NCI-H748 (cell line): ENCODE data around the gene PLCB3.
"Not testable (repeated sequence)": the region's sequence is repeated elsewhere in the genome, so short reads cannot be mapped to it uniquely, and the experiment has no call there.

ENCODE experiments used
- DNase-seq: peaks from one replicate; lab custom pipeline; 2025; ENCODE audit not compliant: unreplicated experiment; lab: John Stamatoyannopoulos, UW

Gene PLCB3

GRCh38 chr11:64235437-64236161 is 15.7 kb upstream of the PLCB3 start:
- no peak for DNase-seq

- peak; percentile 97 for DNase-seq
Measured at GRCh38 chr11:64237484-64237951, 13.8 kb upstream of the PLCB3 start.

- DNase-seq = no peak
Measured at GRCh38 chr11:64238076-64238475, 13.3 kb upstream of the PLCB3 start.

DNA sequence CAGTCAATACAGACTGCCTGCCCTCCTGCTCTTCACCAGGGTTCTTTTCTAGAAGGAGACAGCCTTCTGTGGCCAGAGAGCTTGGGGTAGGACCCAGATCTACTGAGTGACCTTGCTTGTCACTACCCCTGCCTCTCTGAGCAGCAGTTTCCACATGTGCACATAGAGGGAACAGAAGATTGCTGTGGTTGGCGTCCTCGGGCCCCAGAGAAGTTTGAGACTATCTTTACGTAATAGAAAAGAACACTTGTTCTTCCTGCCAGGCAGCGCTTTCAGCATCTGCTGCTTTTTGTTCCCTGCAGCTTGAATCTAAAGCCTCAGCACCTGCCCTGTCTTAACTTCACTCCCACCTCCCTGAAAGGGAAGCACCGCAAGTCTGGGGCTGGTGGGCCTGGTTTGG is 12.3 kb upstream of the PLCB3 start:
- DNase-seq = no peak

- DNase-seq = no peak
Measured at GRCh38 chr11:64239662-64240434, 11.5 kb upstream of the PLCB3 start.

DNA sequence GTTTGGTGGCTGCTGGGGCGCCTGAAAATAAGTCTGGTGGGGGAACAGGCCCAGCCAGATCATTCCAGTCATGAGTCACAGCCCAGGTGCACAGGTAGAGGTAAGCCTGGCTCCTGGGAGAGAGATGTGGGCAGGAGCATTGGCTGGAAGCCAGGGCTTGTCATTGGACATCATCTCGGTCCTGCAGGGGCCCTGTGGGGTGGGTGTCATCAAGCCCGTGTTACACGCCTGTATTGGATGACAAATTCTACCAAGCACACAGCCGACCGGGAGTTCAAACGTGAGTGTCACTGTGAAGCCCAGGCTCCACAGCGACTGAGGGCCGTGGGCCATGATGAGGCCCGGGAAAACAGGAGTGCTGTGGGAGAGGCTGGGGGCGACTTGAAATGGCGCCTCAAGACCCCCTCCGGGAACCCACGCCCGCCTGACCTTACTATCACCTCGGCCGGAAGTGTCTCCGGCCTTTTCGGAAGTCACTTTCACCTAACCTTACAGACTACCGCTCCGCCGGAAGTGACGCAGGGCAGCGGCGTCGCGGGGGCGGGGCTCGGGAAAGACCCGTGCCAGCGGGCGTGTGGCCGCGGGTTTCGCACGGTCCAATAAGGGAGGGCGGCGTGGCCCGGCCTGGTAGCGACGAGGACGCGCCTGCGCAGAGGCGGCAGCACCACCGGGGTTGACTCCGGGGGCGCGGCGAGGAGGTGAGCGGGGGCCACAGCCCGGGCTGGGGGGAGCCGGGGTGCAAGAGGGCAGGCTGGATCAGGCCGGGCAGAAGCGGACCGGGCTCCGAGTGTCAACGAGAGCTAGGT is 10.7 kb upstream of the PLCB3 start, which contains the start of gene FKBP2:
Gene FKBP2 (plus strand): TSS at position 661 of the 806 bp plus-strand sequence. CDS start 1,293 bp downstream, outside the sequence.
- DNase-seq = peak; percentile 98

GRCh38 chr11:64241241-64241490 is 10.2 kb upstream of the PLCB3 start:
- DNase-seq = no peak

GRCh38 chr11:64241491-64242374 is 9.6 kb upstream of the PLCB3 start:
- DNase-seq = peak; percentile 97

DNA sequence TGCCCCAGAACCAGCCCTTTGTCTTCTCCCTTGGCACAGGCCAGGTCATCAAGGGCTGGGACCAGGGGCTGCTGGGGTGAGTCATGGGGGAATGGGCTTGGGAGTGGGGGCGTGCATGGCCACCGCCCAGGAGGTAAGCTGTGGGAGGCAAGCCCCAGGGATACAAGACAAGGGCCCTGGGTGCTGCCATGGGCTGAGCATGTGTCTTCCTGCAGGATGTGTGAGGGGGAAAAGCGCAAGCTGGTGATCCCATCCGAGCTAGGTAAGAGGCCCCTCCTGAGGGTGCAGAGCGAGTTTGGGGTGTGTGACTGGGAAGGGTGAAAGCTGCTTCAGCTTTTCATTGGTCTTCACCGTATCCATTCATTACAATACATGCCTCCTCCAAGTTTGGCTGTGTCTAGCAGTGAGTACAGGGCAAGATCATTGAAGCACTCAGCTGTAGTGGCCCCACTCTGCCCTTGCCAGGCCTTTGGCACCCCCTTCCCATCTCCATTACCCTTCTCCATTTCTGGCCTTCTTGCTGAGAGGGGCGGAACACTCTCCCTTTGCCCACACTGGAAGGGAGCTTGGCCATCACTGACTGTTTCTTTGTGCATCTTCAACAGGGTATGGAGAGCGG is 8.0 kb upstream of the PLCB3 start:
- DNase-seq = no peak

GRCh38 chr11:64244107-64244506 is 7.2 kb upstream of the PLCB3 start:
- DNase-seq = no peak

DNA sequence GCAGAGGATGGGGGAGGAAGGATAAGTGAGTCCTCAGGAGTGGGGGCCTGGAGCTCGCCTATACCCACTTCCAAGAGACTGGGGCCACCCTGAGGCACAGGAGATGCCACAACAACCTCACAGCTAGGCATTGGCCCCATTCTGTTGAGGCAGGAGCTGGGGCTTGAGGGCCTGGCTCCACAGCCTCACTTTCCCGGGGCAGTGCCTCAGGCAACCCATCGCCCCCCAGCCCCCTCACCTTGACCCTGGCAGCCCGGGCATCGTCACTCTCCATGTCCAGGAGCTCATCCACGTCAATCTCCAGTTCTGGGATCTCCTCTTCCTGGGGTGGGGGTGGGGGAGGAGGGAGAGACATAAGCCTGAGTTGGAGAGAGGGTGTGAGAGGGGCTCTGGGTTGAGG is 6.4 kb upstream of the PLCB3 start:
- DNase-seq = no peak

GRCh38 chr11:64245401-64245796 is 5.9 kb upstream of the PLCB3 start:
- DNase-seq = peak; percentile 43

- peak; percentile 56 for DNase-seq
Measured at GRCh38 chr11:64245797-64246620, 5.3 kb upstream of the PLCB3 start.

GRCh38 chr11:64246621-64246870 is 4.8 kb upstream of the PLCB3 start:
- DNase-seq = not testable (repeated sequence)

- DNase-seq = peak; percentile 91
Measured at GRCh38 chr11:64246871-64247728, 4.2 kb upstream of the PLCB3 start, which contains the start of gene PPP1R14B. Gene PPP1R14B (minus strand): TSS chr11:64246943. CDS start chr11:64246673, 270 bp downstream.

GRCh38 chr11:64247729-64248531 is 3.4 kb upstream of the PLCB3 start:
- DNase-seq = peak; percentile 59

GRCh38 chr11:64248578-64248977 is 2.8 kb upstream of the PLCB3 start:
- no peak for DNase-seq

- no peak for DNase-seq
Measured at GRCh38 chr11:64249038-64249437, 2.3 kb upstream of the PLCB3 start.
